ENCODE results near the gene OPTC. TPM values are rescaled to one million over a fixed set of nuclear protein-coding genes. Genes with fewer than 3 reads are reported as not detected.
"Not testable (repeated sequence)": the region's sequence is repeated elsewhere in the genome, so short reads cannot be mapped to it uniquely, and the experiment has no call there.

Gene OPTC
- total RNA-seq (not detected), total RNA-seq (0 to 0.07 (median 0) reads per million in 29 experiments)
- not detected for total RNA-seq (2013)

GRCh38 chr1:203493901-203494300 lies at the start of gene OPTC:
Gene OPTC, plus strand, starts transcription at chr1:203494153. Its CDS starts 1,853 bp downstream, at chr1:203496006.
- peaks cover 9 to 13% of the 10 kb centered on the region in 2 donors for H3K27me3 Mint-ChIP-seq
- no peak for ATAC-seq (replicated peaks in 1 of 4)
- no peak within 1 kb of the TSS for H3K27ac ChIP-seq (ENCODE audit: low read length)
- POLR2A ChIA-PET: no interaction called here
- DNase-seq: no peak
- H3K4me1 ChIP-seq (ENCODE audit: control insufficient read depth in 1 of 2, extremely low read depth in 1 of 2, insufficient read depth in 2 of 2, low read length in 2 of 2): no peaks in the 10 kb centered on the region
- WGBS (ENCODE audit: insufficient coverage): 96% methylated on average over 3 of the region's 5 CpGs
- H3K9me3 Mint-ChIP-seq: no peaks in the 10 kb centered on the region
- no peaks in the 10 kb centered on the region for H3K9me3 ChIP-seq
- H3K27me3 ChIP-seq (replicated peaks in 1 of 2; ENCODE audit: control insufficient read depth in 2 of 2, extremely low read depth in 1 of 2, insufficient read depth in 2 of 2, low read length in 1 of 2): peaks cover 0 to 29% of the 10 kb centered on the region in 2 experiments
- no peak within 1 kb of the TSS for H3K4me3 ChIP-seq (ENCODE audit: control insufficient read depth in 1 of 2, extremely low read depth in 1 of 2, low read length in 1 of 2)
- no peaks in the 10 kb centered on the region for H3K36me3 ChIP-seq (ENCODE audit: control insufficient read depth in 2 of 2, extremely low read depth in 1 of 2, insufficient read depth in 1 of 2, low read length in 1 of 2)
- CTCF ChIA-PET: no interaction called here
- H3K4me3 Mint-ChIP-seq: no peak within 1 kb of the TSS
- no peaks in the 10 kb centered on the region for H3K36me3 Mint-ChIP-seq
- no peak within 1 kb of the TSS for H3K27ac Mint-ChIP-seq
- peaks cover 2 to 6% (median 5%) of the 10 kb centered on the region in 3 donors for H3K4me1 Mint-ChIP-seq

- peaks cover 0 to 24% of the 10 kb centered on the region in 2 experiments for H3K27me3 ChIP-seq (replicated peaks in 1 of 2; ENCODE audit: control insufficient read depth in 2 of 2, extremely low read depth in 1 of 2, insufficient read depth in 2 of 2, low read length in 1 of 2)
- DNase-seq (no peak), ATAC-seq (replicated peaks in 1 of 4) (no peak)
- no peaks in the 10 kb centered on the region for H3K4me1 ChIP-seq (ENCODE audit: control insufficient read depth in 1 of 2, extremely low read depth in 1 of 2, insufficient read depth in 2 of 2, low read length in 2 of 2)
- ChIA-PET CTCF (no interaction called here), POLR2A (no interaction called here)
- H3K27ac ChIP-seq (ENCODE audit: low read length): no peak overlapping the region
- no CpG with 5 or more reads among the region's 1 CpG for WGBS (ENCODE audit: insufficient coverage)
- Mint-ChIP-seq H3K4me3 (no peak overlapping the region), H3K36me3 (no peaks in the 10 kb centered on the region), H3K9me3 (peaks cover 0 to 5% (median 2%) of the 10 kb centered on the region in 3 donors), H3K27me3 (peaks cover 23 to 30% of the 10 kb centered on the region in 2 donors), H3K4me1 (no peaks in the 10 kb centered on the region), H3K27ac (no peak overlapping the region)
- no peaks in the 10 kb centered on the region for H3K36me3 ChIP-seq (ENCODE audit: control insufficient read depth in 2 of 2, extremely low read depth in 1 of 2, insufficient read depth in 1 of 2, low read length in 1 of 2)
- no peak overlapping the region for H3K4me3 ChIP-seq (ENCODE audit: control insufficient read depth in 1 of 2, extremely low read depth in 1 of 2, low read length in 1 of 2)
- no peaks in the 10 kb centered on the region for H3K9me3 ChIP-seq
Observed at GRCh38 chr1:203444171-203444576, 49.8 kb upstream of the OPTC start.

- no CpG with 5 or more reads among the region's 2 CpGs for WGBS (ENCODE audit: insufficient coverage)
- Mint-ChIP-seq H3K4me3 (no peak overlapping the region), H3K4me1 (no peaks in the 10 kb centered on the region), H3K36me3 (no peaks in the 10 kb centered on the region), H3K27me3 (peaks cover 29% of the 10 kb centered on the region in 2 donors), H3K9me3 (peaks cover 0 to 5% (median 2%) of the 10 kb centered on the region in 3 donors), H3K27ac (no peak overlapping the region)
- ATAC-seq (replicated peaks in 1 of 4) (no peak), DNase-seq (no peak)
- Histone ChIP-seq H3K4me1 (ENCODE audit: control insufficient read depth in 1 of 2, extremely low read depth in 1 of 2, insufficient read depth in 2 of 2, low read length in 2 of 2) (no peaks in the 10 kb centered on the region), H3K4me3 (ENCODE audit: control insufficient read depth in 1 of 2, extremely low read depth in 1 of 2, low read length in 1 of 2) (no peak overlapping the region), H3K9me3 (no peaks in the 10 kb centered on the region), H3K27me3 (replicated peaks in 1 of 2; ENCODE audit: control insufficient read depth in 2 of 2, extremely low read depth in 1 of 2, insufficient read depth in 2 of 2, low read length in 1 of 2) (peaks cover 0 to 23% of the 10 kb centered on the region in 2 experiments), H3K36me3 (ENCODE audit: control insufficient read depth in 2 of 2, extremely low read depth in 1 of 2, insufficient read depth in 1 of 2, low read length in 1 of 2) (no peaks in the 10 kb centered on the region), H3K27ac (ENCODE audit: low read length) (no peak overlapping the region)
- CTCF ChIA-PET: no interaction called here
- POLR2A ChIA-PET: no interaction called here
Observed at GRCh38 chr1:203447151-203447550, 46.8 kb upstream of the OPTC start.

- H3K4me1 Mint-ChIP-seq; ATAC-seq (replicated peaks in 1 of 4); CTCF ChIA-PET; H3K9me3 Mint-ChIP-seq; DNase-seq; H3K4me3 Mint-ChIP-seq; H3K9me3 ChIP-seq; H3K4me3 ChIP-seq (ENCODE audit: control insufficient read depth in 1 of 2, extremely low read depth in 1 of 2, low read length in 1 of 2); H3K27ac ChIP-seq (ENCODE audit: low read length); H3K27ac Mint-ChIP-seq; POLR2A ChIA-PET; H3K36me3 ChIP-seq (ENCODE audit: control insufficient read depth in 2 of 2, extremely low read depth in 1 of 2, insufficient read depth in 1 of 2, low read length in 1 of 2); H3K36me3 Mint-ChIP-seq; H3K4me1 ChIP-seq (ENCODE audit: control insufficient read depth in 1 of 2, extremely low read depth in 1 of 2, insufficient read depth in 2 of 2, low read length in 2 of 2): not testable (repeated sequence)
- WGBS (ENCODE audit: insufficient coverage): 80% methylated on average over 1 of the region's 1 CpG
- peaks cover 0 to 21% of the 10 kb centered on the region in 2 experiments for H3K27me3 ChIP-seq (replicated peaks in 1 of 2; ENCODE audit: control insufficient read depth in 2 of 2, extremely low read depth in 1 of 2, insufficient read depth in 2 of 2, low read length in 1 of 2)
- H3K27me3 Mint-ChIP-seq: peaks cover 29% of the 10 kb centered on the region in 2 donors
Observed at GRCh38 chr1:203447598-203447997, 46.4 kb upstream of the OPTC start.

GRCh38 chr1:203448521-203449061 lies 45.4 kb upstream of the OPTC start:
- WGBS (ENCODE audit: insufficient coverage): 100% methylated on average over 2 of the region's 9 CpGs
- ATAC-seq (replicated peaks in 1 of 4): no peak
- Histone ChIP-seq H3K27me3 (replicated peaks in 1 of 2; ENCODE audit: control insufficient read depth in 2 of 2, extremely low read depth in 1 of 2, insufficient read depth in 2 of 2, low read length in 1 of 2) (peaks cover 0 to 24% of the 10 kb centered on the region in 2 experiments), H3K9me3 (no peaks in the 10 kb centered on the region), H3K27ac (ENCODE audit: low read length) (no peak overlapping the region), H3K4me1 (ENCODE audit: control insufficient read depth in 1 of 2, extremely low read depth in 1 of 2, insufficient read depth in 2 of 2, low read length in 2 of 2) (no peaks in the 10 kb centered on the region), H3K36me3 (ENCODE audit: control insufficient read depth in 2 of 2, extremely low read depth in 1 of 2, insufficient read depth in 1 of 2, low read length in 1 of 2) (no peaks in the 10 kb centered on the region), H3K4me3 (ENCODE audit: control insufficient read depth in 1 of 2, extremely low read depth in 1 of 2, low read length in 1 of 2) (no peak overlapping the region)
- Mint-ChIP-seq H3K36me3 (no peaks in the 10 kb centered on the region), H3K27ac (no peak overlapping the region), H3K4me1 (no peaks in the 10 kb centered on the region), H3K9me3 (peaks cover 0 to 5% (median 2%) of the 10 kb centered on the region in 3 donors), H3K4me3 (no peak overlapping the region), H3K27me3 (peaks cover 27 to 30% of the 10 kb centered on the region in 2 donors)
- ChIA-PET CTCF (no interaction called here), POLR2A (no interaction called here)
- DNase-seq: no peak

- ATAC-seq (replicated peaks in 1 of 4) (no peak), DNase-seq (no peak)
- no peak overlapping the region for H3K27ac Mint-ChIP-seq
- H3K9me3 Mint-ChIP-seq: peaks cover 0 to 3% (median under 1%) of the 10 kb centered on the region in 3 donors
- H3K27me3 ChIP-seq (replicated peaks in 1 of 2; ENCODE audit: control insufficient read depth in 2 of 2, extremely low read depth in 1 of 2, insufficient read depth in 2 of 2, low read length in 1 of 2): peaks cover 0 to 33% of the 10 kb centered on the region in 2 experiments
- WGBS (ENCODE audit: insufficient coverage): no CpG with 5 or more reads among the region's 1 CpG
- no peaks in the 10 kb centered on the region for H3K9me3 ChIP-seq
- no peak overlapping the region for H3K4me3 Mint-ChIP-seq
- H3K36me3 ChIP-seq (ENCODE audit: control insufficient read depth in 2 of 2, extremely low read depth in 1 of 2, insufficient read depth in 1 of 2, low read length in 1 of 2): no peaks in the 10 kb centered on the region
- no peaks in the 10 kb centered on the region for H3K4me1 ChIP-seq (ENCODE audit: control insufficient read depth in 1 of 2, extremely low read depth in 1 of 2, insufficient read depth in 2 of 2, low read length in 2 of 2)
- no peak overlapping the region for H3K27ac ChIP-seq (ENCODE audit: low read length)
- H3K4me1 Mint-ChIP-seq: no peaks in the 10 kb centered on the region
- H3K4me3 ChIP-seq (ENCODE audit: control insufficient read depth in 1 of 2, extremely low read depth in 1 of 2, low read length in 1 of 2): no peak overlapping the region
- H3K27me3 Mint-ChIP-seq: peaks cover 28 to 31% of the 10 kb centered on the region in 2 donors
- CTCF ChIA-PET: no interaction called here
- POLR2A ChIA-PET: no interaction called here
- no peaks in the 10 kb centered on the region for H3K36me3 Mint-ChIP-seq
Observed at GRCh38 chr1:203450001-203450400, 44.0 kb upstream of the OPTC start.

Data from T-cell (primary cell).